Endothelial cell of umbilical vein (primary cell): ENCODE results near the gene AP4M1. TPM values are rescaled to one million over a fixed set of nuclear protein-coding genes. Genes with fewer than 3 reads are reported as not detected.

Experiments
- BruUV-seq: library from RNA; stranded (reverse); fragments of 400-500 nt; replicated peaks from 2 replicates; lab custom pipeline; 2021; lab: Mats Ljungman, UMichigan
- CTCF ChIA-PET: fragments of 300-600, 350-600 bp; sonication (Branson Sonifier 250); formaldehyde crosslinking; loops from one replicate; lab custom pipeline; 2021; ENCODE audit warnings: antibody characterized with exemption, inconsistent platforms; lab: Charles Lee
- POLR2A ChIA-PET: fragments of 300-600, 350-600 bp; sonication (Branson Sonifier 250); formaldehyde crosslinking; loops from one replicate; lab custom pipeline; 2021; ENCODE audit warnings: antibody characterized with exemption, inconsistent platforms; lab: Charles Lee
- DNase-seq: peaks from one replicate; pipeline ENCODE4 v3.0.0-alpha.2; 2011; ENCODE audit warnings: low read depth, low spot score
- FAIRE-seq: peaks from 2 replicates; lab custom pipeline; 2011; peaks lifted over from hg19 to GRCh38; lab: Jason Lieb, UNC
- H2AFZ ChIP-seq: 2 replicates; pipeline ENCODE4 v1.6.0; 2012; ENCODE audit warnings: low read depth, low read length, control low read depth, inconsistent platforms
- H3K27ac ChIP-seq: 2 replicates; pipeline ENCODE4 v1.5.1; 2011; ENCODE audit warnings: low read depth, mild to moderate bottlenecking, control low read depth, low read length, moderate library complexity; ENCODE audit not compliant: insufficient read depth
- H3K27me3 ChIP-seq, 2 experiments: 2 replicates each; pipeline versions ENCODE4 v1.6.0 to v1.6.1; 2011; ENCODE audit warnings: low read length in 2 of 2, mixed read lengths in 1 of 2; ENCODE audit not compliant: control insufficient read depth in 2 of 2, insufficient read depth in 2 of 2
- H3K36me3 ChIP-seq, 2 experiments: 2 replicates in 1 of 2; 3 replicates in 1 of 2; pipeline ENCODE4 v1.5.1; 2011; ENCODE audit warnings: low read length in 2 of 2, mild to moderate bottlenecking in 1 of 2, moderate library complexity in 1 of 2; ENCODE audit not compliant: control insufficient read depth in 2 of 2, insufficient read depth in 2 of 2; ENCODE audit errors: extremely low read depth in 1 of 2
- H3K4me1 ChIP-seq: 3 replicates; pipeline ENCODE4 v1.5.1; 2011; ENCODE audit warnings: mild to moderate bottlenecking, low read length; ENCODE audit not compliant: control insufficient read depth, insufficient read depth; ENCODE audit errors: extremely low read depth
- H3K4me2 ChIP-seq: 2 replicates; pipeline ENCODE4 v1.6.1; 2011; ENCODE audit warnings: low read length, control low read depth, mixed read lengths; ENCODE audit not compliant: insufficient read depth
- H3K4me3 ChIP-seq, 3 experiments: fragments of 200-600 bp in 1 of 3; sonication (generic), shearing (Covaris generic) in 1 of 3; replicated peaks in 1 of 3; 2 replicates each; pipeline ENCODE4 v1.5.1; 2011 to 2016; ENCODE audit warnings: control low read depth in 3 of 3, low read length in 3 of 3, mild to moderate bottlenecking in 2 of 3, inconsistent platforms in 1 of 3, low read depth in 1 of 3, moderate library complexity in 1 of 3; ENCODE audit not compliant: insufficient read depth in 1 of 3
- H3K79me2 ChIP-seq: 2 replicates; pipeline ENCODE4 v1.6.0; 2012; ENCODE audit warnings: low read length, inconsistent platforms; ENCODE audit not compliant: control insufficient read depth, insufficient read depth
- H3K9ac ChIP-seq: replicated peaks from 2 replicates; pipeline ENCODE3; 2011; ENCODE audit warnings: low read length, control low read depth; ENCODE audit not compliant: insufficient read depth; ENCODE audit errors: extremely low read depth
- H3K9me1 ChIP-seq: replicated peaks from 3 replicates; pipeline ENCODE4 v1.6.0; 2011; ENCODE audit warnings: mild to moderate bottlenecking, low read length; ENCODE audit not compliant: control insufficient read depth, insufficient read depth; ENCODE audit errors: extremely low read depth
- H3K9me3 ChIP-seq: replicated peaks from 2 replicates; pipeline ENCODE4 v1.5.1; 2012; ENCODE audit warnings: low read length, inconsistent platforms; ENCODE audit not compliant: control insufficient read depth, insufficient read depth
- H4K20me1 ChIP-seq: replicated peaks from 2 replicates; pipeline ENCODE3; 2011; ENCODE audit warnings: mild to moderate bottlenecking, low read length; ENCODE audit not compliant: control insufficient read depth, insufficient read depth; ENCODE audit errors: extremely low read depth
- EZH2 ChIP-seq: IDR thresholded peaks from 2 replicates; pipeline ENCODE4 v1.6.1; 2012; ENCODE audit warnings: borderline replicate concordance, low read depth, mild to moderate bottlenecking, moderate library complexity, low read length, inconsistent platforms; ENCODE audit not compliant: severe bottlenecking
- FOS ChIP-seq: IDR thresholded peaks from 2 replicates; pipeline ENCODE4 v1.6.1; 2011; ENCODE audit warnings: mild to moderate bottlenecking, low read length, moderate library complexity, borderline replicate concordance; ENCODE audit not compliant: insufficient read depth
- JUN ChIP-seq: IDR thresholded peaks from 2 replicates; pipeline ENCODE4 v1.6.1; 2011; ENCODE audit warnings: borderline replicate concordance, low read depth; ENCODE audit not compliant: insufficient read length, insufficient read depth
- MAX ChIP-seq: IDR thresholded peaks from 2 replicates; pipeline ENCODE4 v1.6.1; 2011; ENCODE audit not compliant: insufficient read depth, insufficient read length
- POLR2A ChIP-seq: IDR thresholded peaks from 2 replicates; pipeline ENCODE4 v1.6.1; 2012; ENCODE audit warnings: low read depth, mild to moderate bottlenecking, control low read depth, low read length
- POLR2AphosphoS5 ChIP-seq: IDR thresholded peaks from 2 replicates; pipeline ENCODE4 v1.6.1; 2012; ENCODE audit warnings: low read depth, mild to moderate bottlenecking, control low read depth, low read length, moderate library complexity; ENCODE audit not compliant: insufficient read depth
- dilution Hi-C: fragments of 300-500 bp; cut with MboI; formaldehyde crosslinking; loops from one replicate; pipeline ENCODE4 v1.15.0; 2019; ENCODE audit warnings: low sequenced_read_pairs; ENCODE audit not compliant: extremely low pct_ligation_motif_present
- intact Hi-C: fragments of 100-400 bp; cut with micrococcal nuclease; formaldehyde crosslinking; loops from one replicate; pipeline ENCODE4 v1.10.0; 2022
- polyA plus RNA-seq, 4 experiments: library from polyadenylated mRNA; depleted of rRNA in 3 of 4; stranded (reverse) in 3 of 4; unstranded in 1 of 4; fragments of >200 nt; gene quantifications; 2 replicates each; pipeline versions ENCODE4 v1.2.1 to v1.2.3, GENCODE V29; 2011 to 2012; ENCODE audit warnings: missing spikeins in 1 of 4
- total RNA-seq: library from RNA; stranded (reverse); gene quantifications from 2 replicates; pipeline ENCODE4 v1.2.3, GENCODE V29; 2021
- TF ChIP-seq, protein P1 (sequence below), 2 donors: IDR thresholded peaks; 1 replicate in 1 of 2; 2 replicates in 1 of 2; pipeline ENCODE4 v1.5.1; 2011; ENCODE audit warnings: low read length in 2 of 2, mild to moderate bottlenecking in 2 of 2, moderate library complexity in 2 of 2, control low read depth in 1 of 2, inconsistent platforms in 1 of 2, low read depth in 1 of 2; ENCODE audit not compliant: insufficient read depth in 1 of 2; ENCODE audit errors: extremely low read depth in 1 of 2

The AP4M1 gene
- total and polyA plus RNA-seq, 2 donors (not counting 3 experiments of a cell fraction or from before 2014, with no cell fraction given) = 20.5 to 27.4 TPM

DNA sequence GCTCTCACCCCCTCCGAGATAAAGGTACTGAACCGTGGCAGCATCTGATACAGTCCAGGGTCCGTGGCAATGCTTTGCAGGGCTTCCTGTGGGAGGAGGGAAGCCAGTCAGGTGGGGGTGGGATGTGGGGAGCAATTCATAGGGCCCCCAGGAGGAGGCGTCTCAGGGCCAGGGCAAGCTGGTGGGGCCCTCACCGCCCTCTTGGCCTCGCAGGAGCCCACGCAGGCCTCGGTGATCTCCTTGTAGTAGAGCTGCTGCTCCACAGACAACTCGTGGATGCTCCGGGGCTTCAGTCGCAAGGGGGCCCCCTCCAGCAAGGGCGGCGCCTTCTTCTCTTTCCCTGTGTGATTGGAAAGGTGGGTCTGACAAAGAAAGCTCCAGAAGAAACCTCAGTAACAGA is 10.5 kb downstream of the AP4M1 start:
- TF ChIP-seq MAX = no peak
- TF ChIP-seq, protein P1, sequence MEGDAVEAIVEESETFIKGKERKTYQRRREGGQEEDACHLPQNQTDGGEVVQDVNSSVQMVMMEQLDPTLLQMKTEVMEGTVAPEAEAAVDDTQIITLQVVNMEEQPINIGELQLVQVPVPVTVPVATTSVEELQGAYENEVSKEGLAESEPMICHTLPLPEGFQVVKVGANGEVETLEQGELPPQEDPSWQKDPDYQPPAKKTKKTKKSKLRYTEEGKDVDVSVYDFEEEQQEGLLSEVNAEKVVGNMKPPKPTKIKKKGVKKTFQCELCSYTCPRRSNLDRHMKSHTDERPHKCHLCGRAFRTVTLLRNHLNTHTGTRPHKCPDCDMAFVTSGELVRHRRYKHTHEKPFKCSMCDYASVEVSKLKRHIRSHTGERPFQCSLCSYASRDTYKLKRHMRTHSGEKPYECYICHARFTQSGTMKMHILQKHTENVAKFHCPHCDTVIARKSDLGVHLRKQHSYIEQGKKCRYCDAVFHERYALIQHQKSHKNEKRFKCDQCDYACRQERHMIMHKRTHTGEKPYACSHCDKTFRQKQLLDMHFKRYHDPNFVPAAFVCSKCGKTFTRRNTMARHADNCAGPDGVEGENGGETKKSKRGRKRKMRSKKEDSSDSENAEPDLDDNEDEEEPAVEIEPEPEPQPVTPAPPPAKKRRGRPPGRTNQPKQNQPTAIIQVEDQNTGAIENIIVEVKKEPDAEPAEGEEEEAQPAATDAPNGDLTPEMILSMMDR (IDR thresholded peaks at IDR 0.05; ENCODE audit: extremely low read depth in 1 of 2, insufficient read depth in 1 of 2, low read depth in 1 of 2, low read length in 2 of 2) = no peak
- TF ChIP-seq EZH2 = no peak
- no peak for TF ChIP-seq FOS
- no peak for TF ChIP-seq POLR2AphosphoS5
- no peak for TF ChIP-seq POLR2A
- no peak overlapping the region for H2AFZ ChIP-seq
- H3K4me2 ChIP-seq = no peak overlapping the region
- CTCF ChIA-PET = no interaction called here
- no peak overlapping the region for H3K27ac ChIP-seq
- H4K20me1 ChIP-seq = no peaks in the 10 kb centered on the region
- peaks cover 12 to 35% of the 10 kb centered on the region in 2 experiments for H3K36me3 ChIP-seq
- dilution Hi-C loops = no loop called here
- no peaks in the 10 kb centered on the region for H3K27me3 ChIP-seq
- intact Hi-C loops = no loop called here
- no peaks in the 10 kb centered on the region for H3K4me1 ChIP-seq
- no peak overlapping the region for H3K4me3 ChIP-seq
- no peaks in the 10 kb centered on the region for H3K9me1 ChIP-seq
- no peak overlapping the region for H3K9ac ChIP-seq
- no peak for FAIRE-seq
- no TSS peak for BruUV-seq
- no peaks in the 10 kb centered on the region for H3K9me3 ChIP-seq
- no peak for DNase-seq
- POLR2A ChIA-PET = no interaction called here
- H3K79me2 ChIP-seq = no peaks in the 10 kb centered on the region

DNA sequence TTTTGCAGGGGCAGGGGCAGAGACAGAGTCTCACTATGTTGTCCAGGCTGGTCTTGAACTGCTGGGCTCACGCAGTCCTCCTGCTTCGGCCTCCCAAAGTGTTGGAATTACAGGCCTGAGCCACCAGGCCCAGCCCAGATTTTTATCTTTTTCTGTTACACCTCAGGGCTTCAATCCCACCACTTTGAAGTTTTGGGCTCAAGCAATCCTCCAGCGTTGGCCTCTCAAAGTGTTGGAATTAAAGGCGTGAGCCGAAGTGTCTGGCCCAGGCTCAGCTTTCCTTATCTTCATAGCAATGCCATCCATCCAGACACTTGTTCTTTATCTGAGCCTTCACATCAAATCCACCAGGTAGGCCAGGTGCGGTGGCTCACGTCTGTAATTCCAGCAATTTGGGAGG is 13.6 kb downstream of the AP4M1 start:
- Histone ChIP-seq H4K20me1 (no peaks in the 10 kb centered on the region), H3K9me3 (no peaks in the 10 kb centered on the region), H3K4me1 (peaks cover 5% of the 10 kb centered on the region), H3K36me3 (peaks cover 2 to 18% of the 10 kb centered on the region in 2 experiments), H3K4me3 (no peak overlapping the region), H3K9me1 (no peaks in the 10 kb centered on the region), H3K27me3 (no peaks in the 10 kb centered on the region), H3K9ac (no peak overlapping the region), H3K79me2 (peaks cover 8% of the 10 kb centered on the region), H3K4me2 (no peak overlapping the region), H3K27ac (no peak overlapping the region), H2AFZ (no peak overlapping the region)
- intact Hi-C loops (no loop called here), dilution Hi-C loops (no loop called here)
- DNase-seq = no peak
- ChIA-PET POLR2A (no interaction called here), CTCF (no interaction called here)
- BruUV-seq = no TSS peak
- FAIRE-seq = no peak
- TF ChIP-seq JUN = no peak
- TF ChIP-seq FOS = no peak
- no peak for TF ChIP-seq POLR2AphosphoS5
- TF ChIP-seq POLR2A = no peak
